Astrocyte (in vitro differentiated cells and primary cell): Measurements from ENCODE around the gene NCR1. TPM values are rescaled to one million over a fixed set of nuclear protein-coding genes. Genes with fewer than 3 reads are reported as not detected.

Experiments
- DNase-seq: peaks from one replicate; pipeline ENCODE4 v3.0.0-alpha.2; 2010; ENCODE audit warnings: low read depth
- FAIRE-seq: peaks from 2 replicates; lab custom pipeline; 2011; peaks lifted over from hg19 to GRCh38; lab: Jason Lieb, UNC
- H2AFZ ChIP-seq: 2 replicates; pipeline ENCODE4 v1.6.0; 2012; ENCODE audit warnings: low read depth, low read length, inconsistent platforms
- H3K27ac ChIP-seq: 2 replicates; pipeline ENCODE4 v1.5.1; 2011; ENCODE audit warnings: low read depth, low read length, inconsistent platforms
- H3K27me3 ChIP-seq: 2 replicates; pipeline ENCODE4 v1.6.0; 2011; ENCODE audit warnings: low read length, inconsistent platforms; ENCODE audit not compliant: insufficient read depth
- H3K36me3 ChIP-seq: 2 replicates; pipeline ENCODE4 v1.5.1; 2011; ENCODE audit warnings: low read length, inconsistent platforms; ENCODE audit not compliant: insufficient read depth
- H3K4me1 ChIP-seq: 2 replicates; pipeline ENCODE4 v1.5.1; 2011; ENCODE audit warnings: low read length, inconsistent platforms; ENCODE audit not compliant: insufficient read depth
- H3K4me2 ChIP-seq: 2 replicates; pipeline ENCODE4 v1.6.0; 2012; ENCODE audit warnings: low read length, inconsistent platforms
- H3K4me3 ChIP-seq: 2 replicates; pipeline ENCODE4 v1.5.1; 2011; ENCODE audit warnings: low read depth, mild to moderate bottlenecking, low read length, inconsistent platforms; ENCODE audit not compliant: insufficient read depth
- H3K79me2 ChIP-seq: 2 replicates; pipeline ENCODE4 v1.6.0; 2012; ENCODE audit warnings: mild to moderate bottlenecking, low read length, inconsistent platforms; ENCODE audit not compliant: insufficient read depth
- H3K9ac ChIP-seq: 2 replicates; pipeline ENCODE4 v1.6.0; 2012; ENCODE audit warnings: mild to moderate bottlenecking, low read length, inconsistent platforms
- H3K9me3 ChIP-seq: 2 replicates; pipeline ENCODE4 v1.5.1; 2012; ENCODE audit warnings: low read depth, mild to moderate bottlenecking, low read length, inconsistent platforms; ENCODE audit not compliant: insufficient read depth
- H4K20me1 ChIP-seq: 2 replicates; pipeline ENCODE4 v1.6.0; 2012; ENCODE audit warnings: low read length, inconsistent platforms; ENCODE audit not compliant: insufficient read depth
- H3K27ac Mint-ChIP-seq: one replicate; pipeline ENCODE4 v1.8.0; 2021; ENCODE audit warnings: mild to moderate bottlenecking, mixed read lengths; ENCODE audit not compliant: unreplicated experiment
- H3K27me3 Mint-ChIP-seq: one replicate; pipeline ENCODE4 v1.8.0; 2021; ENCODE audit warnings: low read depth, mixed read lengths; ENCODE audit not compliant: unreplicated experiment
- H3K36me3 Mint-ChIP-seq: one replicate; pipeline ENCODE4 v1.8.0; 2021; ENCODE audit warnings: low read depth, mixed read lengths; ENCODE audit not compliant: unreplicated experiment
- H3K4me1 Mint-ChIP-seq: one replicate; pipeline ENCODE4 v1.8.0; 2021; ENCODE audit warnings: low read depth, mixed read lengths; ENCODE audit not compliant: unreplicated experiment
- H3K4me3 Mint-ChIP-seq: one replicate; pipeline ENCODE4 v1.8.0; 2021; ENCODE audit warnings: mild to moderate bottlenecking, moderate library complexity, mixed read lengths; ENCODE audit not compliant: unreplicated experiment
- H3K9me3 Mint-ChIP-seq: one replicate; pipeline ENCODE4 v1.8.0; 2021; ENCODE audit warnings: mild to moderate bottlenecking, mixed read lengths; ENCODE audit not compliant: unreplicated experiment
- CTCF ChIP-seq: IDR thresholded peaks from 2 replicates; pipeline ENCODE4 v1.5.1; 2011; ENCODE audit warnings: low read depth, mild to moderate bottlenecking, inconsistent platforms, low read length, moderate library complexity; ENCODE audit not compliant: insufficient read depth
- EZH2 ChIP-seq: IDR thresholded peaks from 2 replicates; pipeline ENCODE4 v1.6.1; 2012; ENCODE audit warnings: mild to moderate bottlenecking, low read length, inconsistent platforms; ENCODE audit not compliant: insufficient read depth
- total RNA-seq: library from RNA; stranded (reverse); gene quantifications from 2 replicates; pipeline ENCODE4 v1.2.1, GENCODE V29; 2021

Gene NCR1
- total RNA-seq, 1 donor from 2014 or later, result not detected

GRCh38 chr19:54921082-54921481 lies 15.1 kb downstream of the NCR1 start:
- Histone ChIP-seq H3K27me3 (no peaks in the 10 kb centered on the region), H3K4me2 (no peak overlapping the region), H3K36me3 (no peaks in the 10 kb centered on the region), H2AFZ (no peak overlapping the region), H3K27ac (no peak overlapping the region), H3K4me1 (no peaks in the 10 kb centered on the region), H3K79me2 (no peaks in the 10 kb centered on the region), H4K20me1 (no peaks in the 10 kb centered on the region), H3K4me3 (no peak overlapping the region), H3K9ac (no peak overlapping the region), H3K9me3 (no peaks in the 10 kb centered on the region)
- no peak overlapping the region for H3K27ac Mint-ChIP-seq
- no peaks in the 10 kb centered on the region for H3K4me1 Mint-ChIP-seq
- H3K27me3 Mint-ChIP-seq, result no peaks in the 10 kb centered on the region
- no peak for FAIRE-seq
- no peak overlapping the region for H3K4me3 Mint-ChIP-seq
- DNase-seq, result no peak
- no peak for TF ChIP-seq EZH2
- H3K9me3 Mint-ChIP-seq, result peaks cover 7% of the 10 kb centered on the region
- H3K36me3 Mint-ChIP-seq, result no peaks in the 10 kb centered on the region

GRCh38 chr19:54923276-54923675 lies 17.3 kb downstream of the NCR1 start:
- Mint-ChIP-seq H3K27ac (no peak overlapping the region), H3K4me3 (no peak overlapping the region), H3K36me3 (no peaks in the 10 kb centered on the region), H3K9me3 (peaks cover 13% of the 10 kb centered on the region), H3K27me3 (no peaks in the 10 kb centered on the region), H3K4me1 (no peaks in the 10 kb centered on the region)
- Histone ChIP-seq H3K4me3 (no peak overlapping the region), H3K9me3 (no peaks in the 10 kb centered on the region), H3K4me2 (no peak overlapping the region), H3K27me3 (no peaks in the 10 kb centered on the region), H3K27ac (no peak overlapping the region), H3K4me1 (no peaks in the 10 kb centered on the region), H3K9ac (no peak overlapping the region), H3K79me2 (no peaks in the 10 kb centered on the region), H2AFZ (no peak overlapping the region), H4K20me1 (no peaks in the 10 kb centered on the region), H3K36me3 (no peaks in the 10 kb centered on the region)
- DNase-seq (no peak), FAIRE-seq (no peak)
- TF ChIP-seq CTCF, result no peak
- TF ChIP-seq EZH2, result no peak

- Histone ChIP-seq H3K36me3 (no peaks in the 10 kb centered on the region), H3K79me2 (no peaks in the 10 kb centered on the region), H3K4me3 (no peak overlapping the region), H4K20me1 (no peaks in the 10 kb centered on the region), H3K9ac (no peak overlapping the region), H3K27ac (no peak overlapping the region), H3K27me3 (no peaks in the 10 kb centered on the region), H3K4me2 (no peak overlapping the region), H3K4me1 (no peaks in the 10 kb centered on the region), H2AFZ (no peak overlapping the region), H3K9me3 (peaks cover 2% of the 10 kb centered on the region)
- peaks cover 25% of the 10 kb centered on the region for H3K9me3 Mint-ChIP-seq
- no peak overlapping the region for H3K27ac Mint-ChIP-seq
- TF ChIP-seq EZH2 (no peak), CTCF (no peak)
- no peaks in the 10 kb centered on the region for H3K36me3 Mint-ChIP-seq
- H3K27me3 Mint-ChIP-seq, result no peaks in the 10 kb centered on the region
- no peak for FAIRE-seq
- DNase-seq, result no peak
- H3K4me1 Mint-ChIP-seq, result no peaks in the 10 kb centered on the region
- H3K4me3 Mint-ChIP-seq, result no peak overlapping the region
Observed at GRCh38 chr19:54928299-54928698, 22.4 kb downstream of the NCR1 start.
